Cardiac septum (tissue), 1 donor: ENCODE data around the gene CROCC2. TPM values are rescaled to one million over a fixed set of nuclear protein-coding genes. Genes with fewer than 3 reads are reported as not detected.

ENCODE experiments used
- DNase-seq: peaks from one replicate; pipeline ENCODE4 v3.0.0-alpha.2; 2020; ENCODE audit warnings: low spot score
- intact Hi-C: fragments of 100-400 bp; cut with DNase I; formaldehyde crosslinking; loops from one replicate; pipeline ENCODE4 v1.14.0; 2022
- total RNA-seq: library from RNA; stranded (reverse); fragmentation: NEBNext Ultra II Directional; extraction: Animal tissue kit (Norgen Biotek cat#: 25700); gene quantifications from one replicate; pipeline ENCODE4 v1.2.1, GENCODE V29; 2021
- donor health status: DM: no; HTN: no; CAD: no.

The CROCC2 gene
- total RNA-seq, 1 donor from 2014 or later, result not detected

DNA sequence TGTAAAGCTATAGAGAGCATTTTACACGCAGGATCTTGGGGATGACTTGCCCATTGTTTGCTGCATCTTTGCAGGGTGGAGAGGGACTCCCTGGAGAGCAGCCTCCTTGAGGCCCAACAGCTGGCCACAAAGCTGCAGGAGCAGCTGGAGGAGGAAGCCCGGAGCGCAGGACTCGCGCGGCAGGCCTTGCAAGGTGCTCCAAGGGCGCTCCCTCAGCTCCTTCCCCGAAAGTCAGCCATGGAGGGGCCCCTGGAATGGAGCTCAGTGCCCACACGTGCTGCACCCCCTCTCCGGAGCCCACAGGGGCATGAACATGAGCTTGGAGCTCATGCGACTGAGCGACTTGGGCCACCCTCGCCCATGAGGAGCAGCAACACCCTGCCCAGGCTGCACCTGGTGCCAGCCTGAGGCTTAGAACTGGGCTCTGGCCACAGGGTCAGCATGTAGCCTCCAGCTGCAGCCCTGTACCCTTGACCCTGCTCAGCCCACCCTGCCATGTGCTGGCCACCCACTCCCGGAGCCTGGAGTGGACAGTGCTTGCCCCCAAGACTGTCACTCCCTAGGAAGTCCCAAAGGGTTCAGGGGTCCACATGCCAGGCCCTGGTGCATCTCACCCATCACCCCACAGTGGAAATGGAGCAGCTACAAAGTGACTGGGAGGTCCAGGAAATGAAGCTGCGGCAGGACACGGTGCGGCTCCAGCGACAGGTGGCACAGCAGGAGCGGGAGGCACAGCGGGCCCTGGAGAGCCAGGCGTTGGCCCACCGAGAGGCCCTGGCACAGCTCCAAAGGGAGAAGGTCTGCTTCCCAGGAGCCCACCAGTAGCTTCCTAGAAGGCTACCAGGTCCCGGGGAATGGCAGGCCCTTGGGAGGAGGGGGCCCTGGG is 43.0 kb downstream of the CROCC2 start:
- intact Hi-C loops, result no loop called here
- peak; percentile 73 for DNase-seq

DNA sequence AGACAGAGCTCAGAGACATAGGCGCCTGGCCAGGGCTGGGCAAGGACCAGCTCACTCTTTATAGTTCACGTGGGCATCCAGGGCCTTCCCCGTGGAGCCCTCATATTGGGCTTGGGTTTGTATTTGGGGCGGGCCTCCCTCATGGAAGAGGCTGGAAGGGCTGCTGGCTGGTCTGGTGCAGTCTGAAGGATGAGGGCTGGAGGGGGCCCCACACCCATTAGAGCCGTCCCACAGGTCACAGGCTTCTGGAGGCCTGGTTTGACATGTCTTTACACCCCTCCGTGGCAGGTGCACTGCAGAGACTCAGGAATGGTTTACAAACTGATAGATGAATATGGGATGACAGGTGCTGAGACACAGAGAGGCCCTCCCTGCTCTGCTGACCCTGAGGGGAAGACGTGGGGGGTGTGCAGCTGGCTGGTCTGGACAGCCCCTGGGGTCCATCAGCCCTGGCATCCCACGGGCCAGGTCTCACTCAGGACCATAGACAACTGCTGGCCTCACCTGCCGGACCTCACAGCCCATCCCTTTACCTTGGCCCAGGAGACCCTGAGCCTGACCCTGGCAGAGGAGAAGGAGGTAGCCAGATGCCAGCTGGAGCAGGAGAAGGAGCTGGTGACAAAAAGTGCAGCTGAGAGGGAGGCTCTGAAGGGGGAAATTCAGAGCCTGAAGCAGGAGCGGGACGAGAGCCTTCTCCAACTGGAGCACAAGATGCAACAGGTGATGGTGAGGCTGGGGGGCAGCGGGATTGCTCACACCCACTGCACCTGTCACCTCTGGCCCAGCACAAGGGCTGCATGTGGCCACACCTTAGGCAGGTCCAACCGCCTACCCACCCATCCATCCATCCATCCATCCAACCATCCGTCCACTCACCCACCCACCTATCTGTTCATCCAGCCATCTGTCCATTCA is 43.9 kb downstream of the CROCC2 start:
- intact Hi-C loops, result no loop called here
- peak; percentile 65 for DNase-seq

DNA sequence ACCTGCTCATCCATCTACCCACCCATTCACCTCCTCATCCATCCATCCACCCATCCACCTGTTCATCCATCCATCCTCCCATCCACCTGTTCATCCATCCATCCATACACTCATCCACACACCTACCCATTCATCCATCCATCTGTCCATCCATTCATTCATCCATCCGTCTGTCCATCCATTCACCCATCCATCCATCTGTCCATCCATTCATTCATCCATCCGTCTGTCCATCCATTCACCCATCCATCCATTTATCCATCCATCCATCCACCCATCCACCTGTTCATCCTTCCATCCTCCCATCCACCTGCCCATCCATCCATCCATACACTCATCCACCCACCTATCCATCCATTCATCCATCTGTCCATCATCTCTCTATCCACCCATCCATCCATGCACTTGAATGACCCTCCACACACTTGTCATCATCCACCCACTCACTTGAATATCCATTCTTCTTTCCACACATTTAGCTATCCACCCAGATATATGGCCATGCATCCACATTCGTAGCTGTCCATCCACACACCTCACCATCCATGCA is 45.0 kb downstream of the CROCC2 start:
- no peak for DNase-seq
- intact Hi-C loops, result no loop called here

DNA sequence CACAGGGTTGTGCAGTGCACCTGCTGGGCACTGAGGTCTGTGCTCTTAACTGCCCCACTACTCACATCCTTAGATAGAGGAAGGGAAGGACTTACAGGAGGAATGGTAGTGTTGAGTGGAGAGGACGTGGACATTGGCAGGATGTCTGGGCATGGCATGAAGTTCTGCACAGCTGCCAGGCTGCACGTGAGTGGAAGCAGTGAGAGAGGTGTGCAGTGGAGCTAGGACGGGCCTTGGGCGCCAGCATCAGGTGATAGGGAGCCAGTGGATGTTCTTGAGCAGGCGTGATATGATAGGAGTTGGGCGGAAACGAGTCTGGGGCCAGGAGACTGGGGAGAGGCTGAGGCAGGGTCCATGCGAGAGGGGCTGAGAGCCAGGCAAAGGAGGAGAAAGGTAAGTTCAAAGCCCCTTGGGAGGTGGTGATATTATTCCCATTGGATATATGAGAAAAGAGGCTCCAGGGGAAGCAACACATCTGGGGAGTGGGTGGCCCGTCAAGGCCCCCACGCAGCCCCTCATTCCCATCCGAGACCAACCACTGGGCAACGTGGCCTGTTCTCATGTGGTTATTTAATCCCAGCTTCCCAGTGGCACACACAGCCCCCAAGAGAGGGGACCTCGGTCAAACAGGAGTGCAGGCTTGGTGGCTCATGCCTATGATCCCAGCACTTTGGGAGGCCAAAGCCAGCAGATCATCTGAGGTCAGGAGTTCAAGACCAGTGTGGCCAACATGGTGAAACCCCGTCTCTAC is 46.5 kb downstream of the CROCC2 start:
- DNase-seq, result peak; percentile 72
- intact Hi-C loops, result no loop called here

DNA sequence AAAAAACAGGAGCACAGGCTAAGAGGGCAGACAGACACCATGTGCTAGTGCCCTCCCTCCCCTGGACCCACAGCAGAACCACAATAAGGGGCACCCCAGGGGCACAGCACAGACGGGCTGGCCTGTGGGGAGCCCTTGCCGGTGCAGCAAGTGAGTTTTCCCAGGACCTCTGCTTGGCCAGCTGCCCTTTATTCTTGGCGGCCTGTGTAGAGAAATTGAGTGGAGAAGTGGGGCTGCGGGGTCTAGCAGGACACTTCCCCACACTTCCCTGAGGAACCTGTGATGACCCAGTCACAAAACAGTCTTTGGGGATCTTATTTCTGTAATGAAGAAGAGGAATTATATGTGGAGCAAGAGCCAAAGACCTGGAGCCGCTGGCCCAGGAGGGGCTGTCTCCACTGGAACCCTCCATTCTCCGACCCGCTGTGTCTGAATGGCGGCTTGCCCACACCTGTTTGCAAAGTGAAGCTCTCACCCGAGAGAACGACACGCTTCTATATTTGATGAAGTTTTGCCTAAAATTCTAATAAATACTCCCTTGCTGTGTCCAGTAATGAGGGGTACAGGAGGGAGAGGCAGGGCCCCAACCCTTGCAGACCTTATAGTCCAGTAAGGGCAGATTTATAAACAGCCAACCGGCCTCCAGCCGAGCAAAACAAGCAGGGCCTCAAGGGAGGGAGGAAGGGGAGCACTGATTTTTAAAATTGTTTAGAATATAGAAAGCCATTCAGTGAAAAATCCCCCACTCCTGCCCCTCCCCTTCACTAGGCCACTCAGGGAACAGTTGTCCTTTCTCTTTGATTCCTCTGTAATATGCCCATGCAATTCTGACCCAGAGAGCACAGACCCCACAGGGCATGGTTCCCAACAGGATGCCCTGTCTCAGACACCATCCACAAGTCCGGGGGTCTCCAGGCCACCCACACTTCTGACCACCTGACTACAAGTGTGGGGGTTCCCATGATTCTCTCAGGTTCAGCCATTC is 47.6 kb downstream of the CROCC2 start:
- peak; percentile 69 for DNase-seq
- intact Hi-C loops, result no loop called here

DNA sequence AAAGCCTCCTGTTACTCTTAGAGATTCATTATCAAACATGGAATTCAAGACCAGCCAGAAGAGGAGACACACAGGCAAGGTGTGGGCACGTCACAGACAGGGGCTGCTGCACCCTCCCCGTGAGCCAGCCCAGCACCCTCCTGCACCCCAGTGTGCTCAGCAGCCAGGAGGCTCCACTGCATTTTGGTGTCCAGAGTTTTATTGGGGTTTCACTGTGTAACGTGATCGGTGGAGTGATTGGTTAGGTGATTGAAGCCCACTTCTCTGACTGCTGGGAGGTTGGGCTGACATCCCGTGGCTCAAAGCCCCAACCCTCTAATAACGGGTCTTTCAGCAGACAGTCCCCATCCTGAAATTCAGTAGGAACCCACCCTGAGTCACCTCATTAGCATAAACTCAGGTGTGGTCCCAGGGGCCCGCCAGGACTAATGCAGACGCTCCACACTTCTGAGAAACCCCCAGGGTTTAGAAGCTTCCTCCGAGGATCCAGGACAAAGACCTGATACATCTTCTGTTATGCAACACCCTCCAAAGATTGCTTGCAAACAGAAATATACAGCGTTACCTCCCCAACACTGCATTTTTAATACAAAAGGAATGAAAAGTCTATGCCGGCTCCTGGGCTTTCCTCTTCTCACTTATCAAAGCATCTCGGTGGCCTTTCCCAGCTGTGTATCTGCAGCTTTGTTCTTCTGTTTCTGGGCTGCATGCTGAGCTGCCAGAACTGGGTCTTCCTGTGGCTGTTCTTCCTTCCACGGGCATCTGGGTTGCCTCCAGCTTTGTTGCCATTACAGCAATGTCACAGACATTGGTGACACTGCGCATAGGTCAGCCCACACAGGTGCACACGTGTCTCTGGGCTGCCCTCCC is 48.5 kb downstream of the CROCC2 start:
- no peak for DNase-seq
- intact Hi-C loops, result no loop called here

DNA sequence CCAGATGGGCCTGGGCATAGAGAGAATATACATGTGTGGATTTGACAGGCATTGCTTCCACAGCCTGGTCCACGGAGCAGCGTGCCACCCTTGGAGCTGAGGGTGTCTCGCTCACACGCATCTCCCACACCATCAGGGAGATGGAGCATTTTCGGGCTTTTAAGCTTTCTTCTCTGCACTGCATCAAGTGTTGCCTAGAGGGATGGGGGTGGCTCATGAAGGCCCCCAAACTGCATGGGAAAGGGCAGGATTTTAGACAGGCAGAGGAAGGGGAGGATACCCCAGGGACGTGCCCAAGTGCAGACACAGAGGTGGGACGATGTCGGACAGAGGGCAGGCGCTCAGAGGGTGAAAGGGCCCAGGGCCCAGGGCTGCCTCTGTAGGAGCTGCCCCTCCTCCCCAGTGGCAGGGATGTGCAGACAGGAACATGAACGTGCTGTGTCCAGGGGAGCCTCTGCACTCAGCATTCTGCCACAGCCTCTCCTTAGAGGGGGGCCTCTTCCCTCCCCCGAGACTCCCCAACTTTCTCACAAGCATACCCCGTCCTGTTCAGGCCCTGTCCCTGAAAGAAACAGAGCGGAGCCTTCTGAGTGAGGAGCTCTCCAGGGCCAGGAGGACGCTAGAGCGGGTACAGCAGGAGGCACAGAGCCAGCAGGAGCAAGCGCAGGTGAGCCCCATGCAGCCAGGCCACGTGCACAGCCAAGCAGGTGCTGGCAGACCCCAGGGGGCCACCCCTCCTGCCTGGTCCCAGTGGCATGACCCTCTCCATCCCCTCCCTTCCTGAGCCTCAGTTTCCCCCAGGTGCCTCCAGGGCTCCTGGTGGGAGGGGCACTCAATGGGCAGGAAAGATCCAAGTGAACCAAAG is 49.4 kb downstream of the CROCC2 start:
- intact Hi-C loops, result no loop called here
- DNase-seq, result peak; percentile 73

DNA sequence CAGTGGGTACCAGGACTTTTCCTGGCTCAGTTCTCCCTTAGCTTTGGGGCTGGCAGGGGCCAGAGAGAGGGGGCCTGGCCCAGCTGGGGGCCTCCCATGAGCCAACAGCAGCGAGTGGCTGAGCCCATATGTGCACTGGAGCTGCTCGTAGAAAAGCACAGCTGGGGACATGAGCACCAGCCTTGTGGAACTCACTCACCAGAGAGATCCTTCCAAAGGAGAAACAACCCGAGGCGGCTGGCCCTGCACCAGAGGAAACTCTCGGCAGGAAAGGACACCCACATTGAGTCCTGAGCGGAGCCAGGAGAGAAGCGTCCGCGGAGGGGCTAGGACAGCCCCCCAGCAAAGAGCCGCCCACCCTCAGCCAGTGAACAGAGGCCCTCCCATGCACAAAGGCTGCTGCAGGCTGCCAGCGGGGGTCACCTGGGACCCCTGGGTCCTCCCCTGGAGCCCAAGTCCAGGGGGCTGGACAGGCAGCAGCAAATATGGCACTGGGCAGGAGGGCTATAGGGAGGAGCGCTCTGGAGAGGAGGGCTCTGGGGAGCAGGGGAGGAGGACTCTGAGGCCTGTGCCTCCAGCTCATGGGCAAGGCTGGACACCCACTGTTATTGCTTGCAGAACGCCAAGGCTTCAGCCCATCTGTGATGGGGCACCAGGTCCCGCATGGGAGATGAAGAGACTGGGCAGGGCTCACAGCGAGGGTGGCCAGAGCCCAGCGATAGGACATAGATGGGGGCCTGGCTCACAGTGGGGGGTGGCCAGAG is 50.2 kb downstream of the CROCC2 start:
- intact Hi-C loops, result no loop called here
- peak; percentile 68 for DNase-seq

DNA sequence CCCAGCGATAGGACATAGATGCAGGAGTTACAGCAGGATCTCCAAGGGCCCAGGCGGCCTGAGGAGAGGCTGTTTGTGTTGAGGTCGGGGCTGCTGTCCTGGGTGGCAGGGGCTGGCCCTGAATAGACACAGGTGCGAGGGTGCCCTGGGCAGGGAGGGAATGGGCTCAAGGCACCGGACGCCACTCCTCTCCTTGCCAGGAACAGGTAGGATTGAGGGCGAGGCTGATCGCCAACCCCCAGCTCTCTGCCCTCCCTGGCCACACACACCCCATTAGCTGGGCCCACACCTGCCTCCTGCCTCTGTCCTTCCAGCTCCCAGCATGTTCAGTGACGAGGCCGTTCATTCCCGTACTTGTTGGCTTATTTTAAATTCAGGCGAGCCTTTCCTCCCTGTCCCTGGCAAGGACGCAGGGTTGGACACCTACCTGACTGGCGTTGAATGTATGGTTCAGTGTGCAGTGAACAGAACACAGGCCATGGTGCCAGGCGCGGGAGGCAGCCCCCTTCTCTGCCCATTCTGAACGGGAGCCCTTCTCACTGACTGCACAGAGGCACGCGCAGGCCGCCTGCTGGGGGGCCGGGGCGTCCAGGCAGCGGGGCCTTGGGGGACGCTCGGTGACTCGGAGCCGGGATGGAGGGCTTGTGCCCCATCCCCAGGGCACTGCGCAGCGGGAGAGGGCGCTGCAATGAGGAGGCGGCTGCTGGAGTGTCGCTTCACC is 51.0 kb downstream of the CROCC2 start:
- peak; percentile 31 for DNase-seq

DNA sequence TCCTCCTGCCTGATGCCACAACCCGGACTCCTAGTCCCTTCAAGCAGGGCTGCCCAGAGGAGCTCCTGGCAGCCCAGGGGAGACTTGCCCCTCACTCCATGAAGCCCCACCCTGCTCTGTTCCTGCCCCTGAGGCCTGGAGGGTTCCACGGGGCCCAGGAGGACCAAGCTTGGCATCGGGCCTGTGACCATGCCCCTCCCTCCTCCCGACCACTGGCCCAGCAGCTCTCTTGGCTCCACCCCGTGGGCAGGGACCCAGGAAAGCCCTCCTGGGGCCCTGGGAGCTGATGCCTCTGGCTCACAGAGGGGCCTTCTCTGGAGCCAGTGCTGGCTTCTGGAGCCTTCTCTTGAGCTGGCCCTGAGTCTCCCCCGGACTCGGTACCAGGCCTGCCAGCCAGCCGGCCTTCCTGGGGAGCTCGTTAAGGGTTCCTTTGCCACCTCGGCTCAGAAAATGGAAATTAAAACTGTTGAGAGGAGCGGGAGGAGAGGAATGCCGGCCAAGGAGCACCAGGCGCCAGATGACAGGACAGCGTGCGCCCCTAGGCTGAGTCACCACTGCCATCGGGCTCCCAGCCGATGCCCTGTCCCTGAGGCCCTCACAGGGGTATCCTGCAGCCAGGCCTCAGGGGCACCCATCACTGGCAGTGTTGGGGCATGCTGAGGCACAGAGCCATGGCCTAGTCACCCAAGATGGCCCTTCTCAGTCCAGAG is 51.7 kb downstream of the CROCC2 start:
- intact Hi-C loops, result no loop called here
- peak; percentile 73 for DNase-seq

More for the DNA sequence above, 51.0 kb downstream of the CROCC2 start:
- intact Hi-C loops, result no loop called here

DNA sequence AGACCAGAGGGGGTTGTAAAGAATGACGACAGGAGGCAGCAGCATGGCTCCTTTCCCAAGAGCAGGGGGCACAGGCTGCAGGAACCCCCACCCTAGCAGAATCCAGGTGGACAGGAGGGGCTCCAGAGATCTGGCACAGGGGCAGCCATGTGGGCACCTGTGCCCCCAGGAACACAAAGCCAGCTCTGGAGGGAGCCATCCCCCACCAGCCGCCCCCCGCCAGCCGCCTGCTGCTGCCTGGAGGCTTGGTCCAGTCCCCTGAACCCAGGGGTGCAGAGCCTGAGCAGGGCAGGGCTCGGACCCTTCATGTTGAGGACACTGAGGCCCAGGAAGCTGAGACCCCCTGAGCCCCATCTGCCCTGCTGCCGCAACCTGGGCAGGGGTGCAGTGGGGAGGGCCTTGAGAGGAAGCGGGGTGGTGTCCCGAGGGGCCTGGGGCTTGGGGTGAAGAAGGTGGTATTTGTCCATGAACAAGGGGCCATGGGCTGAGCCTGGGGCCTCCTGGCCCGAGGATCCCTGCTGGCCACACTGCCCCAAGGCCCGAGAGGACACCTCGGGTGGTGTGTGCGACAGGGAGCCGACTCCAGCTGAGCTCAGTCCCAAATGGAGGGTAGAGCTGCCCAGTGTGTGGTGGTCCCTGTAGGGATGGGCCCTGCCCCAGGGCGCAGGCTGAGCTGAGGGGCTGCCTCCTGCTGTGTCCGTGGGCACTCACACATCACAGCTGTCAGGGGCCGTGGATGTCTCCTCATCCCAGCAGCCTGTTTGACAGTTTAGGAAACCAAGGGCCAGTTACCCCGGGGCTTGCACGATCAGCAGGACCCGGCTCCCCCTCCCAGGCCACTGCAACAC is 52.5 kb downstream of the CROCC2 start:
- peak; percentile 71 for DNase-seq
- intact Hi-C loops, result no loop called here

DNA sequence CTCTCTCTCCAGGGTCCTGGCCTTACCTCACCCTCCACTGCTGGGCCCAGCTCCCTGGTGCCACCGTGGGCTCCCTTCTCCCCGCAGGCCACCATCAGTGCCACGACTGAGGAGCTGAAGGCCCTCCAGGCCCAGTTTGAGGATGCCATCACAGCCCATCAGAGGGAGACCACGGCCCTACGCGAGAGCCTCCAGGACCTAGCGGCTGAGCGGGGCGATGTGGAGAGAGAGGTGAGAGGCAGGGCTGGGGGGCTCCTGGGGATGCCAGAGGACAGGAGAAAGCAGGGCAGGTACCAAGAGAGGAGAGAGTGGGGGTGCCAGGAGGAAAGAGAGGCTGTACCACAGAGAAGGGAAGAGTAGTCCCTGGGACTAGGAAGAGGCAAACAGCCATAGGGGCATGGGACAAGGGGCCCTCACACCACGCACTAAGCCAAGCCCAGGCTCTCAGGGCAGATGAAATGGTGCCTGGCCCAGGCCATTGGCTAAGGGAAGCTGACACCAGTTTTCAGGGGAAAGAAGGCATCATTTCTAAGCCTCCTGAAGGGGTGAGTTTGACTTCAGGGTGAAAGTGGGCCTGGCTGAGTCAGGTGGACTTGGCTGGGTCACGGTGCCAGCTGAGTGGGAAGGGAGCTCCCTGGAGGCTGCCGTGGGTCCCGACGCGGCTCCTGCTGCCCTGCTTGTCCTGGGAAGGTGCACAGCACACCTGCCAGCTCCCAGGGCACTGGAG is 53.2 kb downstream of the CROCC2 start:
- peak; percentile 68 for DNase-seq
- intact Hi-C loops, result no loop called here

DNA sequence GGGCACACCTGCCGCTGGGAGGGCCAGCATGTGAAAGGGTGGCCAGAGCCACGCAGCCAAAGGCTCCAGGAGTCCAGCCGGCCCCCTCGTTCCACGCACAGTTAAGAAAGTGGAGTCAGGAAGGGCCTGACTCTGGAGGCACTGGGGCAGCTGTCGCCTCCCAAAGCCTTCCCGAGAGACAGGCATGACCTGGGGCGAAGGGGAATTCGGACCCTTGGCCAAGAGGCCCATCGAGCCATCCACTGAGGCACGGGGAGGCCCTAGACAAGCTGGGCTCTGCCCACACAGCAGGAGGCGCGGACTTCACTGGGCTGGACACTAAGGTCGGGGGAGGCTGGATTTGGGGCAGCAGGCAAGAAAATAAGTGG is 53.8 kb downstream of the CROCC2 start:
- intact Hi-C loops, result no loop called here
- DNase-seq, result no peak
